ENCODE results near the gene EFNA1. TPM values are rescaled to one million over a fixed set of nuclear protein-coding genes. Genes with fewer than 3 reads are reported as not detected.
"Not testable (repeated sequence)": the region's sequence is repeated elsewhere in the genome, so short reads cannot be mapped to it uniquely, and the experiment has no call there.

Gene EFNA1
- total RNA-seq, 2 donors from 2014 or later = 3.6 to 5.0 TPM

GRCh38 chr1:155166051-155166470 lies 38.4 kb downstream of the EFNA1 start:
- peaks cover 13% of the 10 kb centered on the region for H3K36me3 ChIP-seq (ENCODE audit: control insufficient read depth, insufficient read depth, low read length)
- Mint-ChIP-seq H3K9me3 (no peaks in the 10 kb centered on the region), H3K27me3 (ENCODE audit: insufficient read depth) (no peaks in the 10 kb centered on the region), H3K36me3 (ENCODE audit: low read depth) (peaks cover 13% of the 10 kb centered on the region), H3K4me1 (peaks cover 3% of the 10 kb centered on the region), H3K27ac (no peak overlapping the region), H3K4me3 (no peak overlapping the region)
- DNase-seq = peak; percentile 58
- H3K27me3 ChIP-seq (ENCODE audit: control insufficient read depth, insufficient read depth, low read length, poor library complexity, severe bottlenecking) = no peaks in the 10 kb centered on the region
- H3K27ac ChIP-seq (ENCODE audit: low read depth, low read length) = no peak overlapping the region
- H3K9me3 ChIP-seq (ENCODE audit: control insufficient read depth, low read length) = no peaks in the 10 kb centered on the region
- 79 to 80% methylated on average over 7 to 8 of the region's 8 CpGs for WGBS, 2 experiments (ENCODE audit: insufficient coverage in 1 of 2, insufficient read length in 1 of 2)
- H3K4me1 ChIP-seq (ENCODE audit: control insufficient read depth, insufficient read depth, low read length) = no peaks in the 10 kb centered on the region
- H3K4me3 ChIP-seq (ENCODE audit: low read length) = no peak overlapping the region
- TF ChIP-seq, protein P1, sequence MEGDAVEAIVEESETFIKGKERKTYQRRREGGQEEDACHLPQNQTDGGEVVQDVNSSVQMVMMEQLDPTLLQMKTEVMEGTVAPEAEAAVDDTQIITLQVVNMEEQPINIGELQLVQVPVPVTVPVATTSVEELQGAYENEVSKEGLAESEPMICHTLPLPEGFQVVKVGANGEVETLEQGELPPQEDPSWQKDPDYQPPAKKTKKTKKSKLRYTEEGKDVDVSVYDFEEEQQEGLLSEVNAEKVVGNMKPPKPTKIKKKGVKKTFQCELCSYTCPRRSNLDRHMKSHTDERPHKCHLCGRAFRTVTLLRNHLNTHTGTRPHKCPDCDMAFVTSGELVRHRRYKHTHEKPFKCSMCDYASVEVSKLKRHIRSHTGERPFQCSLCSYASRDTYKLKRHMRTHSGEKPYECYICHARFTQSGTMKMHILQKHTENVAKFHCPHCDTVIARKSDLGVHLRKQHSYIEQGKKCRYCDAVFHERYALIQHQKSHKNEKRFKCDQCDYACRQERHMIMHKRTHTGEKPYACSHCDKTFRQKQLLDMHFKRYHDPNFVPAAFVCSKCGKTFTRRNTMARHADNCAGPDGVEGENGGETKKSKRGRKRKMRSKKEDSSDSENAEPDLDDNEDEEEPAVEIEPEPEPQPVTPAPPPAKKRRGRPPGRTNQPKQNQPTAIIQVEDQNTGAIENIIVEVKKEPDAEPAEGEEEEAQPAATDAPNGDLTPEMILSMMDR (conservative IDR thresholded peaks at IDR 0.05) = no peak
- H3K9ac ChIP-seq (ENCODE audit: extremely low read depth, low read length, poor library complexity, severe bottlenecking) = no peak overlapping the region

- Mint-ChIP-seq H3K4me1 (peaks cover 3% of the 10 kb centered on the region), H3K36me3 (ENCODE audit: low read depth) (peaks cover 16% of the 10 kb centered on the region), H3K27ac (no peak overlapping the region), H3K27me3 (ENCODE audit: insufficient read depth) (no peaks in the 10 kb centered on the region), H3K4me3 (no peak overlapping the region), H3K9me3 (no peaks in the 10 kb centered on the region)
- 55 to 76% methylated on average over 4 to 27 of the region's 27 CpGs for WGBS, 2 experiments (ENCODE audit: insufficient coverage in 1 of 2, insufficient read length in 1 of 2)
- DNase-seq = peak; percentile 73
- no peaks in the 10 kb centered on the region for H3K9me3 ChIP-seq (ENCODE audit: control insufficient read depth, low read length)
- no peak overlapping the region for H3K4me3 ChIP-seq (ENCODE audit: low read length)
- no peak overlapping the region for H3K9ac ChIP-seq (ENCODE audit: extremely low read depth, low read length, poor library complexity, severe bottlenecking)
- no peaks in the 10 kb centered on the region for H3K27me3 ChIP-seq (ENCODE audit: control insufficient read depth, insufficient read depth, low read length, poor library complexity, severe bottlenecking)
- H3K27ac ChIP-seq (ENCODE audit: low read depth, low read length) = no peak overlapping the region
- H3K36me3 ChIP-seq (ENCODE audit: control insufficient read depth, insufficient read depth, low read length) = peaks cover 13% of the 10 kb centered on the region
- TF ChIP-seq, protein P1 (conservative IDR thresholded peaks at IDR 0.05) = no peak
- H3K4me1 ChIP-seq (ENCODE audit: control insufficient read depth, insufficient read depth, low read length) = no peaks in the 10 kb centered on the region
These were observed 38.9 kb downstream of the EFNA1 start for GRCh38 chr1:155166471-155167165.

- Mint-ChIP-seq H3K27me3 (ENCODE audit: insufficient read depth) (no peaks in the 10 kb centered on the region), H3K4me3 (peak overlapping the region; percentile 55), H3K4me1 (peaks cover 8% of the 10 kb centered on the region), H3K9me3 (no peaks in the 10 kb centered on the region), H3K36me3 (ENCODE audit: low read depth) (peaks cover 16% of the 10 kb centered on the region), H3K27ac (no peak overlapping the region)
- Histone ChIP-seq H3K36me3 (ENCODE audit: control insufficient read depth, insufficient read depth, low read length) (peaks cover 13% of the 10 kb centered on the region), H3K27ac (ENCODE audit: low read depth, low read length) (no peak overlapping the region), H3K4me1 (ENCODE audit: control insufficient read depth, insufficient read depth, low read length) (no peaks in the 10 kb centered on the region), H3K9me3 (ENCODE audit: control insufficient read depth, low read length) (no peaks in the 10 kb centered on the region), H3K4me3 (ENCODE audit: low read length) (peak overlapping the region; percentile 78), H3K9ac (ENCODE audit: extremely low read depth, low read length, poor library complexity, severe bottlenecking) (no peak overlapping the region), H3K27me3 (ENCODE audit: control insufficient read depth, insufficient read depth, low read length, poor library complexity, severe bottlenecking) (no peaks in the 10 kb centered on the region)
- TF ChIP-seq, protein P1 (conservative IDR thresholded peaks at IDR 0.05) = peak; percentile 84
- DNase-seq = peak; percentile 97
- whole genome bisulfite sequencing, 2 experiments (ENCODE audit: insufficient coverage in 1 of 2, insufficient read length in 1 of 2) = 14 to 25% methylated on average over 15 to 28 of the region's 28 CpGs
These were observed 39.8 kb downstream of the EFNA1 start for GRCh38 chr1:155167166-155168104.

GRCh38 chr1:155168105-155168445 lies 40.4 kb downstream of the EFNA1 start:
- not testable (repeated sequence) for H3K4me3 ChIP-seq (ENCODE audit: low read length)

More at GRCh38 chr1:155168105-155168445, 40.4 kb downstream of the EFNA1 start:
- H3K9me3 ChIP-seq (ENCODE audit: control insufficient read depth, low read length); H3K27ac ChIP-seq (ENCODE audit: low read depth, low read length); H3K9me3 Mint-ChIP-seq; DNase-seq; H3K4me1 ChIP-seq (ENCODE audit: control insufficient read depth, insufficient read depth, low read length); H3K9ac ChIP-seq (ENCODE audit: extremely low read depth, low read length, poor library complexity, severe bottlenecking); H3K4me1 Mint-ChIP-seq; H3K27me3 ChIP-seq (ENCODE audit: control insufficient read depth, insufficient read depth, low read length, poor library complexity, severe bottlenecking); H3K27ac Mint-ChIP-seq; H3K27me3 Mint-ChIP-seq (ENCODE audit: insufficient read depth): not testable (repeated sequence)
- H3K4me3 Mint-ChIP-seq = peak overlapping the region; percentile 55
- 66 to 72% methylated on average over 4 of the region's 4 CpGs for whole genome bisulfite sequencing, 2 experiments (ENCODE audit: insufficient coverage in 1 of 2, insufficient read length in 1 of 2)
- H3K36me3 Mint-ChIP-seq (ENCODE audit: low read depth) = peaks cover 16% of the 10 kb centered on the region
- H3K36me3 ChIP-seq (ENCODE audit: control insufficient read depth, insufficient read depth, low read length) = peaks cover 13% of the 10 kb centered on the region

Data from endodermal cell (in vitro differentiated cells).